ENCODE results near the gene GJB2.

GJB2 gene

GRCh38 chr13:20192158-20192835 lies 441 bp downstream of the GJB2 start:
- DNase-seq: peak; percentile 14

GRCh38 chr13:20191311-20192157 lies 1.2 kb downstream of the GJB2 start:
- no peak for DNase-seq

- no peak for DNase-seq
These were observed 2.0 kb downstream of the GJB2 start for GRCh38 chr13:20190481-20191310.

DNA sequence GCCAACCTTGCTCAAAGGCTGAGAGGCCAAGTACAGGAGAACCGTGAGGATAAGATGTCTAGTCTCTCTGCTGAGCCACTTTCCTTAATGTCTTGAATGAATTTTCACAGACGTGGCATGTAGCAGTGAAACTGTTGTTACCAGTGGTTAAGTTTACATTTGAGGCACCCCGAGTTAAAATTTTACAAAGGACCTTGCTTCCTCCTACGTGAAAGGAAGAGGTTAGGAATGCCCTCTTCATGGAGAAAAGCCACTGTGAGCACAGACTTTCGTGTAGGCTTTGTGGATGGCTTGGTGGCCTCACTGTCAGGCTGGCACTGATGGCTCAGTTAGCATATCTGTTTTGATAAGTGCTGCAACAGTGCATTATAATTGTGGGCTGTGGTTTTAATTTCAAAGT lies 2.7 kb downstream of the GJB2 start:
- DNase-seq: no peak

GRCh38 chr13:20188667-20189553 lies 3.8 kb downstream of the GJB2 start:
- no peak for DNase-seq

DNA sequence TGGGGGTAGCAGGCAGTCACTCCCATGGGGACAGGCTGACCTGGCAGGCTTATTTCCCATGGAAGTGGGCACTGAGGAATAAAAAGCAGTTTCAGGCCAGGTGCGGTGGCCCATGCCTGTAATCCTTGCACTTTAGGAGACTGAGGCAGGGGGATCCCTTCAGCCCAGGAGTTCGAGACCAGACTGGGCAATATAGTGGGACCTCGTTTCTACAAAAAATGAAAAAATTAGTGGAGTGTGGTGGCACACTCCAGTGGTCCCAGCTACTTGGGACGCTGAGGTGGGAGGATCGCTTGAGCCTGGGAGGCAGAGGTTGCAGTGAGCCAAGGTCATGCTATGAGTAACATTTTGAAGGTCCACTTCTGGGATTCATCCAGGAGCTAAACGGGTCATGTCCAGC lies 6.0 kb downstream of the GJB2 start:
- no peak for DNase-seq

DNA sequence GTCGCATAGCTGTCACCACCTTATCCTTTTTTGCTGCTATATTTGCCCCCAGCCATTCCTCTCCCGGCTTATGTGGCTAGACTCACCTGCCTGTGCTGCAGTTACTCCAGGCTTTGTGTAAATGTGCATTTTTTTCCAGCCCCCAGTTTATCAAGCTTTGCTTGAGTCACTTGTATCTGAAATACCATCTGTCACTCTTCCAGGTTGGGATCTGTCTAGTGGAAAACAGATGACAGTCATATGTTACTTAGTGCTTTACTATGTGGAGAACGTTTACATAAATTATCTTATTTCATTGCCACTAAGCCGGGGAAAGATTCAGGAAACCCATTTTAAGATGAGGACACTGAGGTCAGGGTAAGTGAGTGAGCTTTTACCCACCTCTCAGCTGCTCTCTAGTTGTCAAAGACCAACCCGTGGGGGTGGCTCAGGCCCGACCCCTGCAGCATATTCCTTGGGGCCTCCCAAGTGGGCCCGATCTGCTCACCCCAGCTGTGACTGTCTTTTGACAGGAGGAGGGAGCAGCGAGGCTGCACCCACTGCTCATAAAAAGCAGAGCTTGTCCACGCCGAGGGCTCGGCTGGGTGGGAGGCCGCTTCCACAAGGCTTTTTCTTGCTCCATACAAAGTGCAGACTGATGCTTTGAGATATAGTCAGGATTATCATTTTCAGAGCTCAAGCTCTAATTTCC lies 7.2 kb downstream of the GJB2 start:
- DNase-seq: no peak

DNA sequence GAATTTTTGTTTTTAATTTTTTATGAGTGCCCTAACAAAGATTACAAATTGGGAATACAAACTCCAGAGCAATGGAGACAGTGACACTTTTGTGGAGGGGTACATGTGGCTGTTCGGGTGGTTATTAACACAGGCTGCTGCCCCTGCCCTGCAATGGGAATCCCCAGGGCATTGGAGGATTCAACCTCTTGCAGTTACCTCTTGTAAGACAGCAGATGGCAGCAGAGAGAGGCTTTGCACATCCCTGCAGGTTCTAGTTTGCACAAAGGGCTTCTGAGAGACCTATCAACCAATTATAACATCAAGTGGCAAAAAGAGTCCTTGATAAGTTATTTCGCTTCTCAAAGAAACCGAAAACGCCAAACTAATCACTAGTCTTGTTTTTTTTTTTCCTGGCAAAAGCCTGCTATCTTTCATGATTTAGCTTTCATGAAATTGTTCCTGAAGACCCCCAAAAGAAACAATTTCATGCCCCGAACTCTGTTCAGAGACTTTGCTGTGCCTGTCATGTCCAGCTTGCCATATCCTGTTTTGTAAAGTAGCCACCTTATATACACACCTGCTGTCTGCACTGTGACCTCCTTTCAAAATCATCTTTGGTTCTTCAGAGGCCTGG lies 10.4 kb downstream of the GJB2 start:
- peak; percentile 71 for DNase-seq

- DNase-seq: no peak
These were observed 11.6 kb downstream of the GJB2 start for GRCh38 chr13:20181188-20181587.

GRCh38 chr13:20178156-20178555 lies 14.6 kb downstream of the GJB2 start:
- DNase-seq: no peak

DNA sequence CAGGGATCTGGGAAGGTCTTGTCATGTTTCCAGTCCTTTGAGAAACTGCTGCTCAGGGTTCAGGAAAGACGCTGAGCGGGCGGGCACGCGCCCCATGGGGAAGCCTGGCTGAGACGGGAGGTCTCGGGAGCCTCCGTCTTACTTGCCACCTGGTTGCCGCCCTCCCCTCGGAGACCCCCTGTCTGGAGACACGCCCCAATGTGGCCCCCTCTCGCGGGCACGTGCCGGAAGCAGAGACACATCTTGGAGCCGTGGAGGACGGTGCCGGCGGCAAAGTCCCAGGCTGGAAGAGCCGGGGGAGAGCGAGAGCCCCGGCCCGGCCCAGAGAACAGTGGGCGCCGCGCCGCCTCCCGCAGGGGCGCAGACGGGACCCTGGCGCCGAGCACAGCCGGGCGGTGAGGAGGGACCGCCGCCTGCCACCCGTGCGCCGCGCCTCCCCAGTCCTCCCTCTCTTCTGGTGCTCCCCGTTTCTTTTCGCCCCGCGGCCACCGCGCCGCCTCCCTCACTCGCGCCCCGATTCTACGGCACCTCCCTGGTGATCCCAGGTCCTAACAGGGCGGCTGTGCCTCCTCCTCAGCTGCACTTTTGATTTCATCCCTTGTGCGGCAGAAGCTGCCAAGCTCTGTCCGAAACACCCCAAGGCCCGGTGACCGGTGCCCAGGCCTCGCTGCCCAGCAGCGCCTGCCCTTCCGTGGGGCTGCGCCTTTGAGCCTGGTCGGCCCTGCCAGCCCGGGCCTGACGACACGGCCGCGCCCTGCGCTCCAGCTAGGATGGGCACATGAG lies 15.5 kb downstream of the GJB2 start:
- no peak for DNase-seq

DNA sequence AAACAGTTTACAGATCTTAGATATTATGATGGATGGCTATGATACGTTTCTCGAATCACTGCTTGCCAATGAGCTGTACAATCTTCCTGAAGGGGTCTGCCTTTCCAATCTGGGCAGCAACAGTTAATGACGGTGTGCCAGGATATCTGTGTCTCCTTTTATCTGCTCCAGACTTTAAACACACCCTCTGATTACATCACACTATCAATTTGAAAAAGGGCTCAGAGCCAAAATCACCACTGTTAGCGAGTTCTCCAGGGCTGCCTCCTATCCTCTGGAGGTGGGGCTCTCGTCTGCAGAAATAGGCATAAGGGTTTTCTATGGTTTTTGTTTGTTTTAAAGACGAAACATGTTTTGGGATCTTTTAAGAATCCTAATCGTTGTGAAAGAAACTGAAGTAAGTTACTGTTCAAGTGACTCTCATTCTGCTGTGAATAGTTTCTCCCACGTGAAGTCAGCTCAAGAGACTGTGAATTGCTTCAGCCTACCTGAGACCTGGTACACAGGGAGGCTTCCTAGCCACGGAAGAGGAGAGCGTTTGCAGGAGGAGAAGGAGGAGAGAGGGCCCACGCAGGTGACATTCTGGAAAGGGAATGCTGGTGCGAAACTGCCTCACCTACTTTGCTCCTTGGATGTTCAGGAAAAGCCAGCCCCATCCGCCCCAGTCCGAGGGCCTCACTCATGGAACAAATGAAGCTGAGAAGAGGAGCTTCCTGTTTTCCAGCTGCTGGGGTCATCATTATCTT lies 16.7 kb downstream of the GJB2 start:
- DNase-seq: no peak

DNA sequence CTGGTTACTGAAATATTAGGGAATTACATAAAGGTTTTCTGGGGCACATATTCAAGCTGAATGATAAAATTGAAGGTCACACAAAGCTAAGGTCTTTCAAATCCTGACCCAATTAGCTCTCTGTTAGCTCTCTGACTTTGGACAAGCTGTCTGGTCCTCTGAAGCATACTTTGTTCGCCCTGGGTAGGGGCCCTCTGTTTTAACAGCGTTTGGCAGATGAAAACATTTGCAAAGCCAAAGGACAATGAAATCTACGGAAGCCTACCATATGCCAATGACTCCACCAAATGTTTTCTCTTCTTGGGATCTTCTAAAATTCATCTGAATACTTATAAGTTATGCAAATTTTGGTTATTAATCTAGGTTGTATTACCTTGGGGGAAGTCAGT lies 17.3 kb downstream of the GJB2 start:
- no peak for DNase-seq

GRCh38 chr13:20174656-20175405 lies 17.9 kb downstream of the GJB2 start:
- DNase-seq: no peak

- no peak for DNase-seq
These were observed 19.5 kb downstream of the GJB2 start for GRCh38 chr13:20173116-20173746.

- no peak for DNase-seq
These were observed 21.4 kb downstream of the GJB2 start for GRCh38 chr13:20171364-20171763.

DNA sequence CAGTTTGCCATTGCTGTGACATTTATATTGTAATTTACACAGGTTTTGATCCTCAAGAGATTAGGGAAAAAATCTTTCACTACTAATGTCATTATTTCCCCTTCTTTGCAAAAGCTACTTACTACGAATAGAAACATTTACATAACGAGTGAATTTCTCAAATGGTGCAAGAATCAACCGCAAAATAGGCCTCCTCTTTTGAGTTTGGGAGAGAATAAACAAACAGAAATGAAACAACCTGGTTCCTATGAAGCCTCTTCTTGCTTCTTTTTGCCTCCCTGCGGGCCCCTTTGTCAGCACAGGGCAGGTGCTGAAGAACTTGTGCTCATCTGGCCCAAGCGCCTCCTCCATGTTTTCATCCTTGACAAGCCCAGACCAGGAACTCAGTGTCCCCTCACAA lies 21.8 kb downstream of the GJB2 start:
- DNase-seq: no peak

DNA sequence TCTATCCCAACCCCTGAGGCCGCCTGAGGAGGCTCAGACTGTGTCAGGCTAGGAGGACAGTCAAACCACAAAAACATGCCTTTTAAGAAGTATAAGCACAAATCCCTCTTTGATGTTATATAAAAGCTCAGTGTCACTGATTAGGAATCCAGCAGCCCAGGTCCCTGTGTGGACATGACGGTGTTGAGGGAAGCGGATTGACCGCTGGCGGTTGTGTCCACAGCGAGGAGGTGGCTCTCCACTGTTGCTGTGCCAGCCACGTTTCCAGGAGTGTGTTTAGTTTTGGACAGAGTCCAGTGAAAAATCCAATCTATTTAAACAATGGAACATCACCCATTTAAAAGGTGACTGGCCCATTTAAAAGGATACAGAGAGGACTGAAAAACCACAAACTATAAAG lies 24.3 kb downstream of the GJB2 start:
- DNase-seq: no peak

Data from midbrain (tissue), 1 donor.